Panc1 (cell line): Measurements from ENCODE around the gene GLT1D1. TPM values are rescaled to one million over a fixed set of nuclear protein-coding genes. Genes with fewer than 3 reads are reported as not detected.

Experiments
- ATAC-seq: fragments of 200-7000 bp; cut with Tn5 transposase; 2 replicates; pipeline ENCODE4 v1.9.1; 2020; ENCODE audit warnings: mild to moderate bottlenecking, moderate library complexity
- BruUV-seq: library from RNA; stranded (reverse); fragments of 400-500 nt; replicated peaks from 2 replicates; lab custom pipeline; 2021; lab: Mats Ljungman, UMichigan
- CTCF ChIA-PET: fragments of 300-600 bp; sonication (Branson Sonifier 250); formaldehyde crosslinking; loops from one replicate; lab custom pipeline; 2022; ENCODE audit warnings: antibody characterized with exemption; lab: Charles Lee
- POLR2A ChIA-PET: fragments of 300-600 bp; sonication (Branson Sonifier 250); formaldehyde crosslinking; loops from one replicate; lab custom pipeline; 2022; ENCODE audit warnings: antibody characterized with exemption; lab: Charles Lee
- DNase-seq: peaks from one replicate; pipeline ENCODE4 v3.0.0-alpha.2; 2010; ENCODE audit warnings: low read depth, low spot score
- H3K27ac ChIP-seq: 2 replicates; pipeline ENCODE4 v1.5.1; 2011; ENCODE audit warnings: mild to moderate bottlenecking, low read length, inconsistent platforms
- H3K27me3 ChIP-seq: fragments of 200-500 bp; sonication (Bioruptor generic); 2 replicates; pipeline ENCODE4 v1.6.0; 2014; ENCODE audit warnings: low read length, inconsistent platforms; ENCODE audit not compliant: control insufficient read depth, insufficient read depth
- H3K36me3 ChIP-seq: fragments of 200-500 bp; sonication (Bioruptor generic); 2 replicates; pipeline ENCODE4 v1.5.1; 2014; ENCODE audit warnings: inconsistent platforms, mild to moderate bottlenecking, low read length, moderate library complexity; ENCODE audit not compliant: control insufficient read depth, insufficient read depth
- H3K4me1 ChIP-seq: 2 replicates; pipeline ENCODE4 v1.5.1; 2011; ENCODE audit warnings: inconsistent platforms, mild to moderate bottlenecking, low read length, moderate library complexity; ENCODE audit not compliant: control insufficient read depth, insufficient read depth
- H3K4me3 ChIP-seq, 2 experiments: 2 replicates each; pipeline ENCODE4 v1.5.1; 2011 to 2012; ENCODE audit warnings: low read depth in 2 of 2, low read length in 2 of 2, mild to moderate bottlenecking in 2 of 2, inconsistent platforms in 1 of 2, moderate library complexity in 1 of 2
- H3K9me3 ChIP-seq: fragments of 200-500 bp; sonication (Bioruptor generic); 2 replicates; pipeline ENCODE4 v1.5.1; 2014; ENCODE audit warnings: low read depth, mild to moderate bottlenecking, inconsistent platforms, low read length, moderate library complexity; ENCODE audit not compliant: control insufficient read depth, insufficient read depth
- CTCF ChIP-seq: fragments of 450-650 bp; IDR thresholded peaks from 2 replicates; pipeline ENCODE4 v1.5.1; 2017; ENCODE audit warnings: mild to moderate bottlenecking
- POLR2AphosphoS5 ChIP-seq: IDR thresholded peaks from 2 replicates; pipeline ENCODE4 v1.6.1; 2012; ENCODE audit warnings: mild to moderate bottlenecking, low read depth, low read length, moderate library complexity
- REST ChIP-seq, 2 experiments: IDR thresholded peaks; 2 replicates each; pipeline ENCODE4 v1.6.1; 2011 to 2012; ENCODE audit warnings: low read depth in 2 of 2, control low read depth in 1 of 2, low read length in 1 of 2, mild to moderate bottlenecking in 1 of 2, moderate library complexity in 1 of 2; ENCODE audit not compliant: insufficient read depth in 1 of 2
- SIN3A ChIP-seq: IDR thresholded peaks from 2 replicates; pipeline ENCODE4 v1.6.1; 2012; ENCODE audit warnings: low read depth, mild to moderate bottlenecking, low read length, moderate library complexity, borderline replicate concordance; ENCODE audit not compliant: insufficient read depth
- TCF7L2 ChIP-seq: IDR thresholded peaks from 2 replicates; pipeline ENCODE4 v1.6.1; 2011; ENCODE audit warnings: mild to moderate bottlenecking, low read depth, low read length, inconsistent platforms
- in situ Hi-C: cut with HindIII; loops from 2 replicates; pipeline ENCODE4 v1.10.0; 2016; ENCODE audit warnings: low sequenced_read_pairs, low pct_unique_long_range_greater_than_20kb
- intact Hi-C: fragments of 100-400 bp; cut with micrococcal nuclease; formaldehyde crosslinking; loops from one replicate; pipeline ENCODE4 v1.10.0; 2022; ENCODE audit not compliant: unreplicated experiment
- total RNA-seq: library from RNA; stranded (reverse); gene quantifications from one replicate; pipeline ENCODE4 v1.2.1, GENCODE V29; 2021; ENCODE audit not compliant: unreplicated experiment

Gene GLT1D1
- total RNA-seq, 1 experiment from 2014 or later: not detected

GRCh38 chr12:128820253-128820652 is 33.0 kb upstream of the GLT1D1 start:
- intact Hi-C loops: no loop called here
- POLR2A ChIA-PET: no interaction called here
- in situ Hi-C loops: no loop called here

GRCh38 chr12:128820723-128821432 is 32.4 kb upstream of the GLT1D1 start:
- H3K36me3 ChIP-seq: peaks cover 6% of the 10 kb centered on the region; the same call in 1 of the 2 replicates

More at GRCh38 chr12:128820253-128820652, 33.0 kb upstream of the GLT1D1 start:
- CTCF ChIA-PET: no interaction called here
- BruUV-seq: no TSS peak
- H3K36me3 ChIP-seq: peaks cover 6% of the 10 kb centered on the region; the same call in 1 of the 2 replicates
- TF ChIP-seq CTCF: no peak
- no peak for TF ChIP-seq TCF7L2
- no peak for TF ChIP-seq REST (IDR thresholded peaks at IDR 0.05; ENCODE audit: insufficient read depth in 1 of 2, low read depth in 2 of 2, low read length in 1 of 2)
- TF ChIP-seq POLR2AphosphoS5: no peak
- no peak for TF ChIP-seq SIN3A
- no peak overlapping the region for H3K27ac ChIP-seq
- H3K4me3 ChIP-seq: no peak overlapping the region
- no peak for DNase-seq
- no peaks in the 10 kb centered on the region for H3K27me3 ChIP-seq
- peaks cover 28% of the 10 kb centered on the region for H3K4me1 ChIP-seq
- no peaks in the 10 kb centered on the region for H3K9me3 ChIP-seq
- ATAC-seq: no peak

More at GRCh38 chr12:128820723-128821432, 32.4 kb upstream of the GLT1D1 start:
- DNase-seq (no peak), ATAC-seq (no peak)
- H3K27me3 ChIP-seq: no peaks in the 10 kb centered on the region
- no peak overlapping the region for H3K27ac ChIP-seq
- H3K4me1 ChIP-seq: peaks cover 28% of the 10 kb centered on the region
- POLR2A ChIA-PET: no interaction called here
- BruUV-seq: no TSS peak
- TF ChIP-seq POLR2AphosphoS5 (no peak), TCF7L2 (no peak), CTCF (no peak), SIN3A (no peak), REST (IDR thresholded peaks at IDR 0.05; ENCODE audit: insufficient read depth in 1 of 2, low read depth in 2 of 2, low read length in 1 of 2) (no peak)
- no peak overlapping the region for H3K4me3 ChIP-seq
- no peaks in the 10 kb centered on the region for H3K9me3 ChIP-seq
- intact Hi-C loops (no loop called here), in situ Hi-C loops (no loop called here)
- CTCF ChIA-PET: no interaction called here
